HG03060 (cell line): ENCODE results near the gene SATB1.
"Not testable (repeated sequence)": the region's sequence is repeated elsewhere in the genome, so short reads cannot be mapped to it uniquely, and the experiment has no call there.

Experiments
- ATAC-seq: cut with Tn5 transposase; IDR thresholded peaks from one replicate; pipeline ENCODE4 v1.9.1; 2021; ENCODE audit warnings: low read depth, moderate number of reproducible peaks; ENCODE audit not compliant: unreplicated experiment

SATB1 gene

DNA sequence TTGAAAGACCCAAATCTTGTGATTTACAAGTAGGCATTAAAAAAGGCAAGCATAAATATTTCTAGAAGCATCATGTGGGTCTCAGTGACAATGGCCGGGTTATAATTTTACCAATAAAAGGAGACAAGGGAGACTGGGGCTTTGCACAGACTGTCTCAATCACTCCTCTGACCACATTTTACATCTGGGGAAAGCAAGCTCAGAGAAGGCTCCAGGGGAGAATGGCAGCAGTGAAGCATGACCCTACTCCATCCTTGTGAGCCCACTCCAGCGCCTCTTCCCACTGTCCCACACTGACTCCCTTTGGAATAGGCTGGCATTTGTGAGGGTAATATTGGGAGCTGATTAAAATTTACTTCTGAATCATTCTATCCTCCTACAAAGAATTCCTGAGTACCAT is 61.8 kb downstream of the SATB1 start:
- ATAC-seq, result no peak

DNA sequence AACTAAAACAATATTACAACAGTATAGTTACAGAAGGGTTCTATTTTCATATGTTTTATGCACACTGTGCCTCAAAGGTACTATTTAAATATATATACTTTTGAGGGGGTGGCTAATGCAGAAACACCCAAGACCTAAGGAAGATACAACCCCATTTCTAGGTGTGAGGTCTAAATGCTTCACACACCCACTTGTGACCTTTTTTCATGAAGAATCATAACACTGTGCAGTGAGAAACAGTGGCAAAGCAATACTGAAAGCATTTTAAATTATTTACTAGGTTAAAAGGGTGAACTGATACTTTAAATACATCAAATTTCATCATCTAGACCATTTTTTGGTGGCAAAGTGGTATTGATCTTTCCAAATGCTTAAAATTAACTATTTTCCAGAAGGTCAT is 67.4 kb downstream of the SATB1 start:
- no peak for ATAC-seq

DNA sequence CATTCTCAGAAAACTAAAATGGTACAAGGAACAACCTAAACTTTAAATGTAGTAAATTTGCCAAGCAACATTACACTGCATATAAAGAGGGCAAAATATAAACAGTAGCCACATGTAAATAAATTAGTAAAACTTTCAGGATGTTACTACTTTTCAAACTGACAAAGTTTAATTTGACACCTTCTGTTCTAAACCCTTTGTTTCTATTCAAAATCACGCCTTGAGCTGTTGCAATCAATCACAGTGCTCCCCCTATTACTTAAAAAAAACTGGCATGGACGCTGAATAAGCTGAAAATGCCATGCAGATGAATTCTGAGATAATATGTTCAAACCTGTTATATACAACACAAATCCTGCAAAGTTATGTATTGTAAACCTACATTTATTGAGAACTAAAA is 69.3 kb downstream of the SATB1 start:
- ATAC-seq, result no peak

DNA sequence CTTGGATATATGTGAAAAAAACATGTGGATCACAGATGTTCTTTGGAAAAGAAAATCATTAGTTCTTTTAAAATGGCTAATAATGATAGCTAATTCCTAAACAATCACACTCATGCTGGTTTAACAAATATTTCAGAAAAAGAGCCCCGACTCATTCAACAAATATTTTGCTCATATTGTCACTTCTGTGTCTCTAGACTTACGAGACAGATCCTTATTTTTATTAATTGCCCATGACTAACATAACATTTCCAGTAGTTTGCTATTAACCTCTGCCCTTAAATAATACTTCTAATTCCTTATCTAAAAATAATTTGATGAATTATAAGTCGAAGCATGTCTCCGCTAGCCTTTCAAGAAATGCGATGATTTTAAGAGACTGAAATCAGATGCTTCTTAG is 70.4 kb downstream of the SATB1 start:
- no peak for ATAC-seq

DNA sequence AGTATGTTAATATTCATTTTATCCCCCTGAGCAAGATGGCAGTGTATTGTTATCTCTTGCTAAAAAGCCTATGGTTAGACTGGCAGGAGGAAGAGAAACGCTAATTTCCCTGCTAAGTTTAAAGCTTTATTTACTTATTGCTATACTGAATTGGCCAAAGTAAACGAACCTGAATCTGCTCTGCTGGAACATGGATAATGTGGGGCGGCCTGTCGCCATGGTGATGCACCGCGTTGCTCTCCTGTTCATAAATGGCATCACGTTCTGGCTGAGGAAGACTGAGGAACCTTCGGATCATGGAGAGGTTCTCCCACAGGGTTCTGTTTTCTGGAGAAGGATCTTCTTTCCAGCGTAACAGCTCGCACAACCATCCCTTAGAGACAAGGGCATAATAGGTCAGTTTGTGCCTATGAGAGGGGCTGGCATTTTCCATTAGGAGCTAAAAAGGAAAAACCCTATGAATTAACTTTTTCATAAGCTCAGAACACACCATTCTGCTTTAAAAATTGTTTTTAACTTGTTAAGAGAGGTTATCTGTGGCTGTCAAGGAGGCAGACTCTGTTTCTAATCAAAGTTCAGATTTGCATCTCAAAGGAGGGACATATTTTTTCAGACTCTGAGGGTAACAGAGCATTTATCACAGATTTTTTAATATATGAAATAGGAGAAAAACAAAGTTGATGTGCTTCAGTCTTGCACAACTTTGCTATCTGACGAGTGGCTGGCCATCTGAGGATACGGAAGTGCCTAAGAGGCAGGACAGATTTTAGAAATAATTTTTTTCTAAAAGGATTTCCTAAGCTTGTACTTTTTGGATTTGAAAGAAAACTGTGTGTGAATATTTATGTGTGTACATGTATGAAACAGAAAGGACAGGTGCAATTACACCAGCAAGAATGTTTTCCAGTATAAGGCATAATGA is 73.1 kb downstream of the SATB1 start:
- no peak for ATAC-seq

DNA sequence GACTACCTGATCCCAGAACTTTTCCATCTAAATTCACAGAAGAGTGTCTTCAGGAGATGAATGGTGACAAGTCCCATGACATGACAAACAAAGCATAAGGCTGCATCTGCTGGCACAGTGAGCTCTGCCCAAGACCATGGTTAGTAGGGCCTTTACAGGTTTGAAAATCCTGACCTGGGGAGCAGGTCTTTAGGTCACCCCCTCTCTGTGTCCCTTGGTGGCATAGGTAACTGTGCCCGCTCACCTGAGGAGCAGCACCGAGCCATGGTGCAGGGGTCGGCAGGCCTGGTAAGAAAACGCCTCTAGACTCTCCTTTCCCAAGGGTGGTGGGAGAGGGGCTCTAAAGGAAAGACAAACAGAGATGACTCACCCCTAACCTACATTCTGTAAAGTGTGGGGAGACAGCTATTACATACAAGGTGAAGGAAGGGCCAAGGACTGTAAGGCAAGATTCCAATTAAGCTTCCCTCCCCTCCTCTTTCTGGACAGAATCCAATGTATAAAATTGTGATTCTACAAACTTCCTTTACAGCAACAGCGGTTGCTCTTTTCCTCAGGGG is 74.0 kb downstream of the SATB1 start:
- ATAC-seq, result no peak

DNA sequence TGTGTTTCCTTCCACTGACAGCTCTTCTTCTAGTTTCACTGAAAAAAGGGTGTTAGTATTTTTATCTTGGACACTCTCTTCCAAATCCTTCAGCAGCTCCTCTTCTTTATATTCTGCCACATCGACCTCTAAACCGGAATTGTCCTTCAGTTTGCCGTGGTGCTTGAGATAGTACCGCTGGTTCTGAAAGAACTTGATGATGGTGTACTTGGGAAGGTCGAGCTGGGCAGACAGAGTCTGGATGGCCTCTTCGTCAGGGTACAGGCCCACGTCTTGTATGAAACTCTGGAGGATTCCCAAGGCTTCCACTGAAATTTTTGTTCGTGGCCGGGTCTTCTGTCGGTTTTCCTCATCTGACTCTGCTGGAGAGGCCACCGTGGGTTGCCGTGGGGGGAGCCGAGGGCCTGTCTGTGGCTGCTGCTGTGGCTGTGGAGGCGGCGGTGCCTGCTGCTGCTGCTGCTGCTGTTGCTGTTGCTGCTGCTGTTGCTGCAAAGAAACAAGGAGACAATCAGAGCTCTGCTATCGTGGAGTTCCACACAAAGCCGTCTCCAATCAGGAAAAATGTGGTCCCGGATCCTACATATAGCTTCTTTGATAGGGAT is 75.8 kb downstream of the SATB1 start:
- no peak for ATAC-seq

DNA sequence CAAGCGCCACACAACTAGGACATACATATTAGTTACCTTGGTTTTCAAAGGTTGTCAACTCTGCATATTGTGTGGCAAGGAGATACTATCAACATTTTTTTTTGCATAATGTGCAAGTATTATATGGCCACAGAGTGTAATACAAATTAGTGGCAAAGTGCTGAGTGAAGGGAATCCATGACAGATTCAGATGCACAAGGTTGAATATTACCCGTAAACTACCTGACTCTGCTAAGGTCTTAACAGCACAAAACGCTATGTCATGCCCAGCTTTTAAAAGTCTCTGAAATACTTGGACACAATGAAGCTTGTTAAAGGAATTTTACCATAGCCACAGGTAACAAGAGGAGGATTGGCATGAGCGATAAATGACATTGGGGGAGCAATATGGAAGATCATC is 79.0 kb downstream of the SATB1 start:
- ATAC-seq, result no peak

DNA sequence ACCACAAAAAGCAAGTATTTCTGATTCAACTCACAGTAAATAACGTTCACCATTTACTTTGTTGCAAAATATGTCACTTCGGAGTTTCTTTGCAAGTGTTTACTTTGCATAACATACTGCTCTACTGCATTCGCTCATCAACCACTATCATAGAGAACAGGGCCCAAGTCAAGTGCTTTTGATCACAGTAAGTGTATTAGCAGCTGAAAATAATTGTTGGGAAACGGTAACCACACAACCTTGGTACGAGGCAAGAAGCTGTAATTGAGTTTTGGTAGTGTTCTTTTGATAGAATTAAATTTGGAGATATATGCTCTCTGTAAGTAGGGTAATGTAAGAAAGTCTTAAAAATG is 80.1 kb downstream of the SATB1 start:
- no peak for ATAC-seq

DNA sequence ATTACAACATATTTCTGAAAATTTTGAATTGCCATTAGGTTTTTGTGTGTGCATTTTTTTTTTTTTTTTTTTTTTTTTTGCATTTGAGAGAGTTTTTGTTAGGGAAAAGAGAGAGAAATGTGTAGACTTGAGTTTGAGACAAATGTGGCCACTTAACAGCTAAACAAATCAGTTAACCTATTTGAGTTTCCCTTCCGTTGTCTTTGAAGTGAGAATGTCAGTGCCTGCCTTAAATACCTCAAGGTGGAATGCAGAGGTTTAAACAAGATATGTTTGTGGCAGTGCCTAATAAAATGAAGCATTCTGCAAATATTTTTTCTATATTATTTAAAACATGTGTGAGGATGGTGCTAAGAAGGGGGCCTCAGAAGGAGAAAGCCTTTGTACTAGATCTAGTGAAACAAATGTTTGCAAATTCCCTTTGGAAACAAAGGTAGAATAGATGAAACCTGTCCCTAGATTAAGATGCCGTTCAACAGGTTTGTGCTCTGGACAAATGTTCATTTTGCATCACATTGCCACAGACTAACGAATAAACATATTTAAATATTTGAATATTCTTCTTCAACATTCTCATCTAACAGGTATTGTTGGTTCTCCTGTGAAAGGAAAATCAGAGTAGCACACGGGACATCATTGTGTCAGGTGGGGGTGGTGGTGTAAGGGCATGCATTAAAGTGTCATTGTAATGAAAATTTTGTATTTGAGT is 80.7 kb downstream of the SATB1 start:
- no peak for ATAC-seq

DNA sequence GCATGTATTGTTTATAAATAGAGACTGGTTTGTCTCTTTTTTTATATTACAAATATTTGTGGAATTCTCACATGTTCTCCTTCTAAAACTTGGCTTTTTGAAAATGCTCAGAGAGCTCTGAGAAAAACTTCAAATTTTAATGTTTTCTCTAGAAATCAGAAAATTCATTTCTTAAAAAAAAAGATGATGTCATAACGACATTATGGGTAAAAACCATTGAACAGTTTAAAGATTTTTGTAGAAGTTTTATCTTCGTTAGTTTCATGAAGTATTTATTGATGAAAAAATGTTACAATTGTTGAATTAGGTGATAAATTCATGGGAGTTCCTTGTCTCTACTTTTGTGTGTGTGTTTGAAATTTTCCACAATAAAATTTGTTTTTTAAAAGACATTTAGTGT is 81.3 kb downstream of the SATB1 start:
- ATAC-seq, result no peak

DNA sequence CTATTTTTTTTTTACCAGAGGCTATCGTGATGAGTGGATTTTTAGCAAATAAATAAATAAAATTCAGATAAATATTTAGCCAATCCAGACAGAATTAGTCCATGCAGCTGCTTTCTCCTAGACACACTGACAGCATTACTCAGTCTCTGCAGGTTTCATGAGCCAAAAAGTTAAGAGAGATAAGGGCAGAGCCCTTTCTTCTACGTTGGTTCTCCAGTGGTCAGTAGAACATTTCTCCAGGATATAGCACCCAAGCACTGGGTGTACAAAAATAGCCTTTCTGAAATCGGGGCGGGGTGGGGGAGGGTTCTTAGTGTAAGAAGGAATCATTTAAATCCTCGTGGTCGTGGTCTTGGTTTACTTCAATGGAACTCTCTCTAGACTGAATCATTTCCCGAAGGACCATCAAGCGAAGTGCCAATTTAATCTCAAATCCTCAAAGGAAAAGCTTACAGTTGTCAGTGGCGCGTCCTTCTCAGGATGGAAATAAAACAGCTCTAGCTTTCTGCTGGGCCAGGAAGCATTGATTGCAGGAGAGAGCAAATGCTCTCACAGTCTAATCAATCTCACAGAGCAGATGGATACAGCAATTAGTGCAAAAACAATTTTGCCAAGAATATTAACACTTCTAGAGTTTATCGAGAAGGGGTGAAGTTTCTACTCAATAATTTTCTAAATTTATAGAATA is 86.2 kb downstream of the SATB1 start:
- no peak for ATAC-seq

DNA sequence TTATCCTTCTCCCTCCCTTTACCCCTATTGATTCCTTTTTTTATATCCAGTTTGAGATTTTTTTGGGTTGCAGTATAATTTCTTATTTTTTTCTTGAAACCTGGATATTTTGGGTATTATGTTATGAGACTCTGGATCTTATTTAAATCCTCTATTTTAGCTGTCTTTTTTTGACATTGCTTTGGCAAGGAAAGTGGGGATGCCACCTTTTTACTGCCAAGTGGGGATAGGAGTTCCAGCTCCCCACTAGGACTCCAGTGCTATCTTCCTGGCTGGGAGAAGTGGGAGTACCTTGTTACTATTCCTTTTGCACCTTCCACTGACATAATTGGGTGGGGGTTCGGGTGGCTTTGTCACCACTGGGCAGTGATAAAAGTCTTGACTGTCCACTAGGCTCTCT is 87.9 kb downstream of the SATB1 start:
- ATAC-seq, result no peak

DNA sequence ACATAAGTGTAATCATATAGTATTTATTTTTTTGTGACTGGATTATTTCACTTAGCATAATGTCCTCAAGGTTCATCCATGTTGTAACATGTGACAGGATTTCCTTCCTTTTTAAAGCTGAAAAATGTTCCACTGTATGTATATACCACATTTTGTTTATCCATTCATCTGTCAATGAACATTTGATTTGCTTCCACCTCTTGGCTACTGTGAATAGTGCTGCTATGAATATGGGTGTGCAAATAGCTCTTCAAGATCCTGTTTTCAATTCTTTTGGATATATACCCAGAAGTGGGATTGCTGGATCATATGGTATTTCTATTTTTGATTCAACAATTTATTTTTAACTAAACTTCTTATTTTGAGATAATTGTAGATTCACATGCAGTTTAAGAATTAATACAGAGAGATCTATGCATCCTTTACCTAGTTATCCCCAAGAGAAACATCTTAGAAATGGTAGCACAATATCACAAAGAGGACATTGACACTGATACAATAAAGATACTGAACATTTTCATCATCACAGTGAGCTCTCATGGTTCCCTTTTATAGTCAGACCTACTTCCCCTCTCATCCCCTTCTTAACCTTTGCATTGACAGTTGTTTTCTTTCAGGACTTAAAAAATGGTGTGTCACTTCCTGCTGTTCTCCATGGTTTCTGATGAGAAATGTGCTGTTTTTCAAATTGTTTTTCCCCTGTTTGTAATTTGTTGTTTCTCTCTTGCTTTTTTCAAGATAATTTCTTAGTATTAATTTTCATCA is 90.1 kb downstream of the SATB1 start:
- no peak for ATAC-seq

DNA sequence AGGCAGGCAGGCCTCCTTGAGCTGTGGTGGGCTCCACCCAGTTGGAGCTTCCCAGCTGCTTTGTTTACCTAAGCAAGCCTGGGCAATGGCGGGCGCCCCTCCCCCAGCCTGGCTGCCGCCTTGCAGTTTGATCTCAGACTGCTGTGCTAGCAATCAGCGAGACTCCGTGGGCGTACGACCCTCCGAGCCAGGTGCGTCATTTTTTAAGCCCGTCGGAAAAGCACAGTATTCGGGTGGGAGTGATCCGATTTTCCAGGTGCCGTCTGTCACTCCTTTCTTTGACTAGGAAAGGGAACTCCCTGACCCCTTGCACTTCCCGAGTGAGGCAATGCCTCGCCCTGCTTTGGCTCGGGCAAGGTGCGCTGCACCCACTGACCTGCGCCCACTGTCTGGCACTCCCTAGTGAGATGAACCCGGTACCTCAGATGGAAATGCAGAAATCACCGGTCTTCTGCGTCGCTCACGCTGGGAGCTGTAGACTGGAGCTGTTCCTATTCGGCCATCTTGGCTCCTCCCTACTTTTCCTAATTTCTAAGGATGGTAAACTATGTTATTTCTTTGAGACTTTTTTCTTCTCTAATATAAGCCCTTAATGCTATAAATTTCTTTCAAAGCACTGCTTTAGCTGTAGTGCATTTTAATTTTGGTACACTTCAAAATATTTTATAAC is 94.2 kb downstream of the SATB1 start:
- not testable (repeated sequence) for ATAC-seq

DNA sequence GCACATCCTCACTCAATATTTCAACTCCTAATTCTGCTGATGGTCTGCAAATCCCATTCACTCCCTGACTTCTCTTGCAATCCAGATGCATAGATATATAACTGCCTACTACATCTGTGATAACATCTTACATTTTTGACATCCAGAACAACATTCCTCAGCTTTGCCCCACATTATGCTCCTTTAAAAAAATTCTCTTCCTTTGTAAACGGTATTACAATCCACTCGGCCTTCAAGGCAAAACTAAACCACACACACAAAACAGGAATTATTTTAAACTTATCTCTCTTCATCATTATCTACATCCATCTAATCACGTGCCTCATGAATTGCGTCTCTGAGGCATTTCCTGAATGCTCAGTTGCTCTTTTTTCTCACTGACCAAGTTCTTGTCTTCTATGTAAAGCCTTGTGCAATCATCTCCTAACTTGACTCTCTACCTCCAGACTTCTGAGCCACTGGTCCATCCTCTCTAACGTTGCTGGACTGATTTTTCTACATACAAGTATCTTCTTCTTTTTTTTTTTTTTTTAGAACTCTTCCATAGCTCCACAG is 117.0 kb downstream of the SATB1 start:
- ATAC-seq, result no peak

DNA sequence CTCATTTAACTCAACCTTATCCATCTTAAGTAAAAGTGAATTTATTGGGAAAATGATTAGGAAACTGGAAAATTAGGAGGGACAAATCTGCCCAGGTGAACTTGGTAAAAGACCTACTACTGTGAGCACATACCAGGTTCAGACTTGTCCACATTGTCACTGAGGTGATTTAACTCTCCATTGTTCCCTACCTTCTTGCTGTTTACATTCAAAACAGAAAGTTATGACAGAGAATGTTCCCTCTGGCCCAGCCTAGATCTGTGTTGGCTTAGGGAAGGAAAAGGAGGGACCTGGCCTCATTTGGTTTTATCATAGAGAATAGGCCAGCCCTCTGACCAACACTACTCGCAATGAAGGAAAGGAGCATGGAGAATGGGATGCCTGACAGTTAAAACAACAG is 117.6 kb downstream of the SATB1 start:
- no peak for ATAC-seq

DNA sequence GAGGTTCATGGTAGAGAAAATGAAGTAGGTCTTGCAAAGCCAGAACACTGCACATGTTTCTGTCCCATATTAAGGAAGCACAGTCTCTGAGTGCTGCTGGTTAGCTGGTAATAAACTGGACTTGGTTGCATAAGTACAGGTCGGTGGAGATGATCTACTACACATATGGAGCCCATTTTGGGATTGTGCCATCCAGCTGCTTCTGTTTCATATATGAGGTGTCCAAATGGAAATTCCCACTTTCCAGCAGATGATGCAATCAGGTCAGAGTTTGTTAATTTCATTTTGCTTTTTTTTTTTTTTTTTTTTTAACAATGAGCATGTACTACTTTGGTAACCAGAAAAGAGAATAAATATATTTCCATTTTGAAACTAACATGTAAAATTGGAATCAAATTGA is 122.6 kb downstream of the SATB1 start:
- ATAC-seq, result no peak

DNA sequence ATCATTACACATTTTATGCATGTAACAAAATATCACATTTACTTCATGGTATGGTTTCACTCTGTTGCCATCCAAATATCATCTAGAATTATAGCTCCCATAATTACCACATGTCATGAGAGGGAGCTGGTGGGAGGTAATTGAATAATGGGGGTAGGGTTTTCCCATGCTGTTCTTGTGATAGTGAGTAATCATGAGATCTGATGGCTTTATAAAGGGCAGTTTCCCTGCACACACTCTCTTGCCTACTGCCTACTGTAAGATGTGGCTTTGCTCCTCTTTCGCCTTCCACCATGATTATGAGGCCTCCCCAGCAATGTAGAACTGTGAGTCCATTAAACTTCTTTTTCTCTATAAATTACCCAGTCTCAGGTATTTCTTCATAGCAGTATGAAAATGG is 123.4 kb downstream of the SATB1 start:
- ATAC-seq, result no peak
